Rectal smooth muscle tissue (tissue), 1 donor: ENCODE measurements around the gene FLVCR2.

ENCODE experiments used
- H3K27ac ChIP-seq: one replicate; pipeline ENCODE4 v1.7.0; 2013; ENCODE audit warnings: low read depth, low read length, inconsistent platforms
- H3K27me3 ChIP-seq: one replicate; pipeline ENCODE4 v1.7.0; 2013; ENCODE audit warnings: low read length; ENCODE audit not compliant: control insufficient read depth, insufficient read depth
- H3K36me3 ChIP-seq: one replicate; pipeline ENCODE4 v1.7.0; 2013; ENCODE audit warnings: low read length; ENCODE audit not compliant: control insufficient read depth, insufficient read depth
- H3K4me1 ChIP-seq: one replicate; pipeline ENCODE4 v1.7.0; 2013; ENCODE audit warnings: low read length; ENCODE audit not compliant: control insufficient read depth, insufficient read depth
- H3K4me3 ChIP-seq: one replicate; pipeline ENCODE4 v1.7.0; 2013; ENCODE audit warnings: low read length
- H3K9ac ChIP-seq: one replicate; pipeline ENCODE4 v1.7.0; 2013; ENCODE audit warnings: low read length

FLVCR2 gene, protein sequence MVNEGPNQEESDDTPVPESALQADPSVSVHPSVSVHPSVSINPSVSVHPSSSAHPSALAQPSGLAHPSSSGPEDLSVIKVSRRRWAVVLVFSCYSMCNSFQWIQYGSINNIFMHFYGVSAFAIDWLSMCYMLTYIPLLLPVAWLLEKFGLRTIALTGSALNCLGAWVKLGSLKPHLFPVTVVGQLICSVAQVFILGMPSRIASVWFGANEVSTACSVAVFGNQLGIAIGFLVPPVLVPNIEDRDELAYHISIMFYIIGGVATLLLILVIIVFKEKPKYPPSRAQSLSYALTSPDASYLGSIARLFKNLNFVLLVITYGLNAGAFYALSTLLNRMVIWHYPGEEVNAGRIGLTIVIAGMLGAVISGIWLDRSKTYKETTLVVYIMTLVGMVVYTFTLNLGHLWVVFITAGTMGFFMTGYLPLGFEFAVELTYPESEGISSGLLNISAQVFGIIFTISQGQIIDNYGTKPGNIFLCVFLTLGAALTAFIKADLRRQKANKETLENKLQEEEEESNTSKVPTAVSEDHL

GRCh38 chr14:75578102-75578785 is at the start of gene FLVCR2:
FLVCR2 (plus strand) TSS chr14:75578620; CDS start chr14:75578973, 353 bp downstream.
- Histone ChIP-seq H3K4me3 (peak within 1 kb of the TSS; percentile 84), H3K27ac (peak within 1 kb of the TSS; percentile 77), H3K9ac (peak within 1 kb of the TSS; percentile 59), H3K36me3 (no peaks in the 10 kb centered on the region), H3K27me3 (no peaks in the 10 kb centered on the region), H3K4me1 (peaks cover 12% of the 10 kb centered on the region)

DNA sequence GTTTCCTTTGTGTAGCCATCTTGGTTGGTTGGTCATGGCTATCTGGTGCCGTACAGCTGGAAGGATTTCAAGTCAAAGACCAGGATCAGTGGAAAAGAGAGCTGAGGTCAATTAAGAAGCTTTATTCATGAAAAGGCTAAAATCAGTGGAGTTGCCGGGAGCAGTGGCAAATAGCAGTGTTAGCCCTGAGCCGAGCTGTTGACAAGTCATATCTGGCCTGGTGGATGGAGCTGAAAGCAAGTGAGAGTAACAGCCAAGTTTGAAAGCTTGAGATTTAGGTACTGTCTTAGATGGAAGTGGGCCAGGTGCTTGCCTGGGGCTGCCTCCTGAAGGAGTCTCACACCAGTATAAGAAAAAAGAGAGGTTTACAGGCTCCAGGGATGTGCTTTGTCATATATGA is 47.2 kb upstream of the FLVCR2 start:
- Histone ChIP-seq H3K9ac (no peak overlapping the region), H3K4me1 (no peaks in the 10 kb centered on the region), H3K36me3 (no peaks in the 10 kb centered on the region), H3K4me3 (no peak overlapping the region), H3K27me3 (no peaks in the 10 kb centered on the region), H3K27ac (no peak overlapping the region)

DNA sequence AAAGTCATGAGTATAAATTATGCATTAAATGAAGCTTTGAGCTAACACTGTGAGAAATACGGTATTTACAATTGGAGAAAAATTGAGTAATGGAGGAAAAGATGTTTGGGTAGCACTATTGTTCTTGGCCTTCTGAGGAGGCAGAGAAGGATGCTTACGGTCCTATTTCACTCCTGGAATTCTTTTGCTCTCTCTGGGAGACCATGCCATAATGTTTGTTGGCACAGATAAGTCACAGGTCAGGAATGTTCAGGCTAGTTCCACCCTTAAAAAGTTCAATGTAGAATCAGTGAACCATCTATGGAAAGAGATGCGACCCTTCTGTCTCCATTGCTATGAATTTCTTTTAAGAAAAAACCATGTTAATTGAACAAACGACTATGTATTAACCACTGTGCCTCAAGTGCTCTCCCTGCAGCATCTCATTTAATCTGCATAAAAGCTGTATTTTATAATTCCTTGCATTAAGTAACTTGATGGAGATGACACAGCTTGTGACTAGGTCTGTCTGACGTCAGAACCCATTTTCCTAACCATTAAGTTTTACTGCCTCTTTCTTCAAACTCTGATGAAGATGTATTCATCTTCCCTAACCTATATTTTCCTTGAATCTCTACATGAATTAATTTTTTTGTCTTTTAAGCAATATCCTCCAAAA is 46.6 kb upstream of the FLVCR2 start:
- H3K27ac ChIP-seq, result no peak overlapping the region
- H3K4me3 ChIP-seq, result no peak overlapping the region
- no peak overlapping the region for H3K9ac ChIP-seq
- no peaks in the 10 kb centered on the region for H3K27me3 ChIP-seq
- H3K4me1 ChIP-seq, result no peaks in the 10 kb centered on the region
- H3K36me3 ChIP-seq, result no peaks in the 10 kb centered on the region

DNA sequence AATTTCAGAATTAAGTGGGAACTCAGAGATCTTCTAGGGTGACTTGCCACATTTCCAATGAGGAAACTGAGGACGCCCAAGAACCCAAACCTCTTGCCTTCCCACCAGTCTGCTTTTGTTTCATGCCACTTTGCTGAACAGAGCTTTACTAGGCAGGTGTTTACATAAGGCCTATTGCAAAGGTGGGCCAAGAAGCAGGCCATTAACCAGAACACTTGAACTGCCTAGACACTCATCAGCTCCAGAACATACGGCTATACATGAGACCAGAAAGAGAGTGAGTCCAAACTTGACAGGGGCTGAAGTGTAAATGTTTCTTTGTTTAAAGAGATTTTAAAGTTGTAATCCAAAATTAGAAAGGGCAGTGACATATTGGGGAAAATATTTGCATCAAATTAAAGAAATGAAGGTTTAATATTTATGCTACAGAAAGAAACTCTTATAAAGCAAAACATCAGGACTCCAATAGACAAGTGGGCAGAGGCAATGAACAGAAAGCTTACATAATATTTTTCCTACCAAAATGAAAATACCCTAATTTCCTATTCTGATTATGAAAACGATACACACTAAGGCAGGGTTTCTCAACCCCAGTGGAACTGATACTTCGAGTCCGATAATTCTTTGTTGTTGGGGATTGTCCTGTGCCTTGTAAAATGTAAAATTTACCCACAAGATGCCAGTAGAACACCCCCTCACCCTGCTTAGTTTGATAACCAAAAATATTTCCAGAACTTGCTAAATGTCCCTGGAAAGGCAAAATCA is 44.4 kb upstream of the FLVCR2 start:
- H3K4me3 ChIP-seq, result no peak overlapping the region
- no peak overlapping the region for H3K9ac ChIP-seq
- no peaks in the 10 kb centered on the region for H3K4me1 ChIP-seq
- H3K36me3 ChIP-seq, result no peaks in the 10 kb centered on the region
- no peaks in the 10 kb centered on the region for H3K27me3 ChIP-seq
- H3K27ac ChIP-seq, result no peak overlapping the region

GRCh38 chr14:75535164-75535898 is 43.1 kb upstream of the FLVCR2 start:
- no peaks in the 10 kb centered on the region for H3K27me3 ChIP-seq
- H3K4me3 ChIP-seq, result no peak overlapping the region
- no peaks in the 10 kb centered on the region for H3K36me3 ChIP-seq
- no peak overlapping the region for H3K9ac ChIP-seq
- H3K27ac ChIP-seq, result no peak overlapping the region
- no peaks in the 10 kb centered on the region for H3K4me1 ChIP-seq

DNA sequence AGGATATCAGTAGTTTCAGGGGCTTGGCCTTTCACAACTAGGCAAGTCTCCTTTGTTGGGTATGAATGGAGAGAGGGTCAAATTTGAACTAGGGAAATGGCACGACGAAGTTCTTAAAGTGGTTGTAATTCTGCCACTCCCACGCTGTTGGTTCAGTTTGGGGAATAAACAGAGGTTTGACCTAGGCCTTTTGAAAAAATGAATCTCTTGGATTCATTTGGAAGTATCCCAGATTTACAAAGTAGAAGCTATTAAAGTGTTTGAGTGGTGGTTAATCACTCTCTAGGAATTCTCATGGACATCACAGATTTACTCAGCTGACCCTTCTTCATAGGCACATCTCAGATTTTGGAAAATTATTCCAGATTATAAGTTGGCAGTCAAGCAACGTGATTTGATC is 41.3 kb upstream of the FLVCR2 start:
- H3K4me3 ChIP-seq, result no peak overlapping the region
- no peaks in the 10 kb centered on the region for H3K27me3 ChIP-seq
- no peaks in the 10 kb centered on the region for H3K36me3 ChIP-seq
- H3K9ac ChIP-seq, result no peak overlapping the region
- no peak overlapping the region for H3K27ac ChIP-seq
- no peaks in the 10 kb centered on the region for H3K4me1 ChIP-seq

- H3K27me3 ChIP-seq, result no peaks in the 10 kb centered on the region
- no peak overlapping the region for H3K9ac ChIP-seq
- H3K36me3 ChIP-seq, result no peaks in the 10 kb centered on the region
- no peak overlapping the region for H3K27ac ChIP-seq
- no peaks in the 10 kb centered on the region for H3K4me1 ChIP-seq
- no peak overlapping the region for H3K4me3 ChIP-seq
Measured at GRCh38 chr14:75539162-75539560, 39.3 kb upstream of the FLVCR2 start.

DNA sequence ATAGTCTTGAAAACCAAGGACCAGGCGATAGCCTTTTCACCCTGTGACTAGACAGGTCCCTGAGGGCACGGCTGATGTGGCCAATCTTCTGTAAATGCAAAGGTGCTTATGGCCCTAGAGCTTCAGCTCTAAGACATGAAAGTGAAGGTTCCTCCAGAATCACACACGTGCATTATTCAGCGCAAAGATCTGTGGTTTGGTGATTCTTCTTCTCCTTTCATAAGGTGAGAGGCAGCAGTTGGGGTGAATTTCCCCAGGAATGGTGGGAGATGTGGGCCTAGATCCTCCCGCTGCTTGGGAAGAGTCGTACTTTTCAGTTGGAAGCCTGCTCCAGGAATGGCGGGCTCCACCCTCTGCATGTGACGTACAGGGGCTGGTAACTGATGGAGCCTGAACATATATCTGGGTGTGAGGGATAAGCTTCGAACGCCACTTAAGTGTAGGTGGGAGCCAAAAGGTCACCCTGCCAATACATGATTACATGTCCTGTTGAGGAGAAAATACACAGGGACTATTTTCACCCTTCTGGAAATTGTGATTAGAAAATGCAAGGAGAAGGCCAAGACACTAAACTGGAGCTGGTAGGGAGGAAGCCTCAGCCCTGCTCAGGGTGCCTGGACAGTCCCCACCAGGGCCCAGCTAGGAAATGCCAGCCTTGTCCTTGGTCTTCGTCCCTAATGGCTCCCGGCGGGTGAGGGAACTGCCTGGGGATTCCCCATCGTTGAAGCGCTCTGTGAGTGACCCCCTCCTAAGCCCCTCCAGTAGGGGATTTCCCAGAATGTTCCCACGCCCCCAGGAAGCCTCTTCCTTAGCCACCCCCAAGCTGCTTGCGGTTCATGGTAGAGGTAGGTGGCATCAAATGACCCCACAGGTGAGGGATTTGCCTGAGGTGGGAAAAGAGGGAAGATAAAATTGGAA is 38.6 kb upstream of the FLVCR2 start:
- Histone ChIP-seq H3K36me3 (no peaks in the 10 kb centered on the region), H3K4me1 (no peaks in the 10 kb centered on the region), H3K27me3 (no peaks in the 10 kb centered on the region), H3K9ac (no peak overlapping the region), H3K27ac (no peak overlapping the region), H3K4me3 (no peak overlapping the region)

GRCh38 chr14:75540479-75540851 is 38.0 kb upstream of the FLVCR2 start:
- H3K4me1 ChIP-seq, result no peaks in the 10 kb centered on the region
- H3K27ac ChIP-seq, result no peak overlapping the region
- no peak overlapping the region for H3K9ac ChIP-seq
- no peaks in the 10 kb centered on the region for H3K27me3 ChIP-seq
- H3K36me3 ChIP-seq, result no peaks in the 10 kb centered on the region
- H3K4me3 ChIP-seq, result no peak overlapping the region

- Histone ChIP-seq H3K27ac (peak overlapping the region; percentile 60), H3K9ac (peak overlapping the region; percentile 17)
Measured at GRCh38 chr14:75542588-75543091, 35.8 kb upstream of the FLVCR2 start.

GRCh38 chr14:75543253-75543652 is 35.2 kb upstream of the FLVCR2 start:
- Histone ChIP-seq H3K4me1 (no peaks in the 10 kb centered on the region), H3K27ac (no peak overlapping the region), H3K4me3 (no peak overlapping the region)

More at GRCh38 chr14:75542588-75543091, 35.8 kb upstream of the FLVCR2 start:
- Histone ChIP-seq H3K36me3 (no peaks in the 10 kb centered on the region), H3K4me1 (no peaks in the 10 kb centered on the region), H3K27me3 (no peaks in the 10 kb centered on the region), H3K4me3 (no peak overlapping the region)

More at GRCh38 chr14:75543253-75543652, 35.2 kb upstream of the FLVCR2 start:
- Histone ChIP-seq H3K9ac (no peak overlapping the region), H3K27me3 (no peaks in the 10 kb centered on the region), H3K36me3 (no peaks in the 10 kb centered on the region)
